Measurements from ENCODE around the gene H19. TPM values are rescaled to one million over a fixed set of nuclear protein-coding genes. Genes with fewer than 3 reads are reported as not detected.

H19 gene
- polyA plus RNA-seq (ENCODE audit: insufficient read length): 14,324 TPM

DNA sequence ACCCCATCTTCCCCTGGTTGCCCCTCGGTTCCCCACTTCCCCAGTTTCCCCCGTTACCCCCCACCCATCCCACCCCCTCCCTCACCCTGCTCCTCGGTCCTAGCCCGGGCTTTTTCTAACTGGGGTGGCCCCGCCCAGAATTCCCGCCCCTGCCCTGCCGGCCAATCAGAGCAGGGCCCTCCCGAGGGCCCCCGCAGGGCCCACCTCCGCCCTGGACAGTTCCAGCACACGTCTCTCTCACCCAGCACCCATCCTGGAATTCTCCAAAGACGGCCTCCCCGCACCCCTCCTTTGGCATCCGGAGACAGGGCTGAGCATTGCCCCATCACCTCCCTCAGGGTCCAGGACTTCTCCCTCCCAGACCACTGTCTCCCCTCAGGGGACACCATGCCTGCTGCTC lies at the start of gene H19:
H19 (minus strand) TSS at position 88 of the 400 bp plus-strand sequence.
- no peak for DNase-seq

GRCh38 chr11:2041963-2042362 lies 44.3 kb upstream of the H19 start:
- DNase-seq: no peak

DNA sequence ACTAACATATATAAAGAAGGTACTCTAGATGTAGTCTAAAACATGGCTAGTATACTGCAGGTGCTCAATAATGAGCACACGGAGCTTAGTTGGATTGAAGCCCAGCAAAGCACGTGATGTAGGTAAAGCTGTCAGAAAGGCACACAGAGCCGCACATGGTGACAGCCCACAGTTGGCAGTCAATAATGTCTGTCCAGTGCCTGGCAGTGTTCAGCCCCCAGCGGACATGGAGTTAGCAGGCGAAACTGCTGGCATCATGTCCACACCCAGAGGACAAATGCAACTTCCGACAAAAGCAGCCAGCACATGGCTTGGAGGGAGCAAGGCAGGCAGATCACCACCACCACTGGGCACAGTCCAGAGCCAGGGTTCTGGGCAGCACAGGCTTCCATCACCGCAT lies 43.5 kb upstream of the H19 start:
- no peak for DNase-seq

GRCh38 chr11:2039198-2039759 lies 41.6 kb upstream of the H19 start:
- no peak for DNase-seq

DNA sequence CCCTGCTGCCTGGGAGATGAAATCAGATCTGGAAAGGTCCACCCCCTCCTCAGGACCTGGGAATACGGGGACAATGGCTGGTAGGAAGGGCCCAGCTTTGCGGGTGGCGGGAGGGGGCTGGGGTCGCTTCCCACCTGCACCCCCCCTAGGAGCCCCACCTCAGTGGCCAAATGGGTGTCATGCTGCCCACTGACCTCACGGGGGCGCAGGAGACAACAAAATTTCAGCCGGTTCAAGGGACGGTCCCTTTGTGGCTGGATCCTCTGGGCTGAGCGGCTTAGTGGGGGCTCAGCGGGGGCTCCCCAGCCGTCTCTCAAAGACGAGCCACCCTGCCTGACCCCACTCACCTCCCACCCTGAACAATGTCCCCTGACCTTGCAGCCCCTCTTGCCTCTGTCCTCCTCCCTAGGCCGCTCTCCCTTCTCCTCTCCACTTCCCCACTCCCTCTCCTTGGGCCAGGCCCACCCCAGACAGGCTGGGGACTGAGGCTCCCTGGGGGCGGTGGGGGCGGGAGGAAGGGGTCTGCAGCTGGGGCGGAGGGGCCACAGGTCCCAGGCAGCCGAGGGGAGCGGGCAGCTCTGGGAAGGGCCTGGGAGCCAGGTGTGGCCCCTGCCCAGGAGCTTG lies 39.3 kb upstream of the H19 start:
- no peak for DNase-seq

DNA sequence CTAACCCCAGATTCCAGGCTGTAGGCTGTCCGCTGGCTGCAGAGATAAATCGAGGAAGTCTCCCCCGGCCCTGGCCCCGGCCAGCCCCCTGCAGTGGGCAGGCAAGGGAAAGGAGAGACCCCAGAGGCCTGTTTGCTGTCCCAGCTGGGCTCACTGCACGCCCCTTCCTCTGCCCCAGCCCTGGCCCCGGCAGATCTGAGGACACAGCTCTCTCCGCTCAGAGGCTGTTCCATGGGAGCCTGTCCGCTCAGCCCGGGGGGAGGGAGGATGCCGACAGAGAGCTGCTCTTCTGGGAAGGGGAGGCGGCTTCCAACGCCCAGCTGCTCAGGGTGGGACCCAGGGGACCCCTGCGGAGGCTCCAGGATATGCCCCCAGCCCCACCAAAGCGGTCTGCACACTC lies 37.7 kb upstream of the H19 start:
- no peak for DNase-seq

GRCh38 chr11:2031058-2031457 lies 33.4 kb upstream of the H19 start:
- DNase-seq: no peak

GRCh38 chr11:2027708-2028107 lies 30.1 kb upstream of the H19 start:
- DNase-seq: no peak

DNA sequence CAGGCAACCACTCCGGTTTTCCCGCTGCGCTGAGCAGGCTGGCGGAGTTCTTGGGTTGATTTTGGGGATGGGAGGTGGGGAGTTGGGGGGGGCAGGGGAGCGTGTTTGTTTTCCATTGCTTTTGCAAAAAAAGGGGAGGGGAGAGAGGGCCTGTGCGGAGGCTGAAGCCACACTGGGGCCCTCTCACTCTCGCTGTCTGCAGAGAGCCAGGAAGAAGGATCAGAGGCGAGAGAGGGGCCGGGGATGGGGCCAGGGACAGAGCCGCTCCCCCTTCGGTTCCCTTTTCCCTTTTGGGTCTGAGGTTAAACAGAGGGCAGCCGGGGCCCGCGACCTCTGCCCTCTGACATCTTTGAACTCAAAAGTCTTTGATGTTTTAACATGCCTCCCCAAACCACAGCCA lies 17.4 kb upstream of the H19 start:
- DNase-seq: no peak

- no peak for DNase-seq
Measured at GRCh38 chr11:2012440-2012839, 14.8 kb upstream of the H19 start.

- no peak for DNase-seq
Measured at GRCh38 chr11:2004466-2004865, 6.8 kb upstream of the H19 start.

DNA sequence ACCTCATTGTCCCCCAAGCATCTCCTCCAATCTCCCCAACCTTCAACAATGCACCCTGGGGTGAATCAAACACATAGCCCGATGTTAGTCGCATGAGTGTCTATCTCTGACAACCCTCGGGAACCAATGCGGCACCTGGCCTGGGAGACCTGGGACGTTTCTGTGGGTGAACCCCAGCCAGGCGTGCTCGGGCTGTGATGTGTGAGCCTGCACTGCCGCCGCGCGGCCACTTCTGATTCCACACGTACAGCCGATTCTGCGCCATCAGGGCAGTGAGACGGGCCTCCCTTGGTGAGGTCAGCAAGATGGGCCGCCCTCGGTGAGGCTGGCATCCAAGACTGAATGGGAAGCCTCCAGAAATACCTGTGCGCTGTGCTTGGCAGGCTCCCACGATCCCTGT lies 5.2 kb upstream of the H19 start:
- no peak for DNase-seq

- DNase-seq: no peak
Measured at GRCh38 chr11:2002042-2002776, 4.6 kb upstream of the H19 start.

- no peak for DNase-seq
Measured at GRCh38 chr11:1998861-1999260, 1.2 kb upstream of the H19 start.

- no peak for DNase-seq
Measured at GRCh38 chr11:1998290-1998689, 648 bp upstream of the H19 start.

GRCh38 chr11:1994121-1994520 lies 3.5 kb downstream of the H19 start:
- peak; percentile 11 for DNase-seq

DNA sequence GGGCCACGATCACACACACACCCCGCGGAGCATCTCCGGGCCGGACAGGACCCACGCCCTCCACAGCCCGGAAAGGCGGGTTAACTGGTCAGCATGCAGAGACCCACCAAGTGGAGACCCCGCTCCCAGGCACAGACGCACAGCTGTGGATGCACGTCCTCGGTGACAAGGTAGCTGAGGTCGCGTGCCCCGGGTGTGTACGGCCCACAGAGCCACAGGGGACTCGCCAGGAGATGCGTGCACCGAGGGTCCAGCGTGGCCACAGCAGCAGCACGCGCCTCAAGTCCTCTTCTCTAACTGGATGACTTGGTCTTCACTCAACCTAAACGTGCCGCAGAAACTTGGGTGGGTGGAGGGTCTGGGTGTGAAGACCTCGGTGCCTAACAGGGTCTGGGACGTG lies 5.5 kb downstream of the H19 start:
- peak; percentile 9 for DNase-seq

DNA sequence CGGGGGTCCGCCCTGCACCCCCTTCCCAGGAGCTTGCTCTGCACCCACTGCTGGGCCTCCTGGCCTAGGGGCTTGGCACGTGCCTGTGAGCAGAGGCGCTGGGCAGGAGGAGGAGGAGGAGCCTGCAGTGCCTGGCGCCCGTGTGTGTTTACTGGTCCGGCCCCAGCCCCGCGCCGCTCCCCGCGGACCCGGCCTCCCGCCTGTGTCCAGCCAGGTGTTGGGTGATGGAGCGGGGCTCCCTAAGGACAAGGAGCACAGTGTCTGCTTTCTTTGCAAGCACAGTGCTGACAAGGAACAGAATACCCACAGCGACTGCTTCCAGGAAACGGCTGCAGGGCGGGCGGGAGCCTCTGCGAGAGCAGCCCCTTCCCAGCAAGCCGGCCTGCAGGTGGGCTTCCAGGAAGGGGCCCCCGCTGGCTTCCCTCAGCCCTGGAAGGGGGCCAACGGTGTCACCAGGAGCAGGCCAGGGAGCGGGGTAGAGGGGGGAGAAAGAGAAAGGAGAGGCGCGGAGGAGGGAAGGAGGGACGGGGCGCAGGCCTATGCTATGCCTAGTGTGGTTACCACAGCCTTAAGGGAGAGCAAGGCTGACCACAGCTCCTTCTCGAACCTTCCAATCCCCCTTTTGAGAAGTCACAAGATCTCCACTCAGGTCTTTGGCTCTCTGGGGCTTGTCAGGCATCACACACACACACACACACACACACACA lies 6.6 kb downstream of the H19 start:
- no peak for DNase-seq

DNA sequence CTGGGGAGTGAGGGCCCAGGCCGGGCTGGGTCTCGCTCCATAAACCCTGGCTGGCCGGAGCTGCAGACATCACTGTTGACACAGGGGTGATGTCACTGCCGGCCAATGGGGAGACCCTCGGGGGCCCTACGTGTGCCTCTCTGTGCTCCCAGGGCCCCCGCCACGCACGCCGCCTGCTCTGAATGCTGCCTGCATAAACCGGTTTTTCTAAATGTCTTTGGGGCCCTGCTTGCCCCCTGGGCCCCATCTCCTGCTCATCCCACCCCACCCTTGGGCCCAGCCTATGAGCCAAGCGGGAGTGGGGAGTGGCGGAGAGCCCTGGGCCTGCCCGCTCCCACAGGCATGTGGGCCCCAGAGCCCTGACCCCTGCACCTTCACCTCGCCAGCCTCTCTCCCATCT lies 7.7 kb downstream of the H19 start:
- DNase-seq: no peak

- no peak for DNase-seq
Measured at GRCh38 chr11:1988667-1989317, 8.8 kb downstream of the H19 start.

- DNase-seq: no peak
Measured at GRCh38 chr11:1988174-1988573, 9.5 kb downstream of the H19 start.

- no peak for DNase-seq
Measured at GRCh38 chr11:1987024-1987423, 10.6 kb downstream of the H19 start.

GRCh38 chr11:1983601-1983961 lies 14.1 kb downstream of the H19 start:
- no peak for DNase-seq

Measured in hindlimb muscle (tissue), 1 donor.